Natural killer cell (primary cell): ENCODE results near the gene IYD. TPM values are rescaled to one million over a fixed set of nuclear protein-coding genes. Genes with fewer than 3 reads are reported as not detected.

Experiments used
- ATAC-seq, 3 donors: fragments of 150-1000 bp in 2 of 3; fragments of 200-7000 bp in 1 of 3; cut with Tn5 transposase; 1 replicate in 1 of 3; 2 replicates in 2 of 3; pipeline ENCODE4 v1.10.0; 2021; ENCODE audit warnings: mild to moderate bottlenecking in 2 of 3, moderate library complexity in 2 of 3
- DNase-seq, 2 donors: peaks; one replicate each; pipeline versions ENCODE4 v3.0.0 to v3.0.0-alpha.2; 2013 to 2021; ENCODE audit warnings: mixed read lengths in 1 of 2
- H3K27ac ChIP-seq: one replicate; pipeline ENCODE4 v1.5.1; 2013; ENCODE audit warnings: mild to moderate bottlenecking, low read length
- H3K27me3 ChIP-seq: one replicate; pipeline ENCODE4 v1.6.1; 2013; ENCODE audit warnings: low read length; ENCODE audit not compliant: control insufficient read depth, insufficient read depth
- H3K36me3 ChIP-seq: one replicate; pipeline ENCODE4 v1.6.1; 2013; ENCODE audit warnings: low read length; ENCODE audit not compliant: control insufficient read depth, insufficient read depth
- H3K4me1 ChIP-seq: one replicate; pipeline ENCODE4 v1.6.1; 2013; ENCODE audit warnings: low read length; ENCODE audit not compliant: control insufficient read depth, insufficient read depth
- H3K4me3 ChIP-seq: one replicate; pipeline ENCODE4 v1.5.1; 2013; ENCODE audit warnings: low read length
- H3K9me3 ChIP-seq: one replicate; pipeline ENCODE4 v1.6.1; 2013; ENCODE audit warnings: low read length; ENCODE audit not compliant: control insufficient read depth, insufficient read depth
- H3K27ac Mint-ChIP-seq, 2 donors: one replicate each; pipeline ENCODE4 v1.8.0; 2022; ENCODE audit warnings: mild to moderate bottlenecking in 2 of 2, mixed read lengths in 2 of 2, moderate library complexity in 1 of 2
- H3K27me3 Mint-ChIP-seq, 2 donors: one replicate each; pipeline ENCODE4 v1.8.0; 2022; ENCODE audit warnings: low read depth in 2 of 2, mixed read lengths in 2 of 2
- H3K36me3 Mint-ChIP-seq: one replicate; pipeline ENCODE4 v1.8.0; 2022; ENCODE audit warnings: mixed read lengths
- H3K4me1 Mint-ChIP-seq, 2 donors: one replicate each; pipeline ENCODE4 v1.8.0; 2022; ENCODE audit warnings: mixed read lengths in 2 of 2
- H3K4me3 Mint-ChIP-seq: one replicate; pipeline ENCODE4 v1.8.0; 2022; ENCODE audit warnings: mild to moderate bottlenecking, moderate library complexity, mixed read lengths
- H3K9me3 Mint-ChIP-seq, 2 donors: one replicate each; pipeline ENCODE4 v1.8.0; 2022; ENCODE audit warnings: mixed read lengths in 2 of 2
- WGBS: methylation state at CpG from one replicate; pipeline ENCODE4 v1.1.7; 2013; ENCODE audit warnings: missing lambda C conversion rate; ENCODE audit not compliant: insufficient coverage; 5-methylcytosine and 5-hydroxymethylcytosine counted together
- intact Hi-C: fragments of 100-400 bp; cut with micrococcal nuclease; formaldehyde crosslinking; loops from one replicate; pipeline ENCODE4 v1.14.2; 2022
- total RNA-seq, 4 donors: library from RNA; stranded (reverse); fragments of 120-200 nt in 1 of 4; gene quantifications; one replicate each; pipeline versions ENCODE4 v1.2.3 to v1.2.4, GENCODE V29; 2013 to 2022
- TF ChIP-seq, protein P1 (sequence below): fragments of 200-600 bp; IDR thresholded peaks from one replicate; pipeline ENCODE4 v1.8.0; 2022; ENCODE audit warnings: antibody characterized with exemption

The IYD gene
- total RNA-seq, 3 donors from 2014 or later (not counting 1 experiment from before 2014, with no cell fraction given): not detected

DNA sequence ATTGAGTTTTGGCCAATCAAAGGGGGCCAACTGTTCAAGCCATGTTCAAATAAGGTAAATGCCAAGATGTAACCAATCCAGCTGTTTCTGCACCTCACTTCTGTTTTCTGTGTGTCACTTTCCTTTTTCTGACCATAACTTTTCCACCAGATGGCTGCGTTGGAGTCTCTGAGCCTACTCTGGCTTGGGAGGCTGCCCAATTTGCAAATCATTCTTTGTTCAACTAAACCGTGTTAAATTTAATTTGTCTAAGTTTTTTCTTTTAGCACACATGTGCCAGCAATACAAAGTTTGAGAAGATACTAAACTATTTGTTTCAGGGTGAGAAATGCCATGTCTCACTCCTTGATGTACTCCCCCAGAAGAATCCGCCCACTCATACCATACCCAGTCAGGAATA is 52.1 kb downstream of the IYD start:
- Histone ChIP-seq H3K9me3 (no peaks in the 10 kb centered on the region), H3K4me1 (peaks cover 10% of the 10 kb centered on the region), H3K27me3 (peaks cover 5% of the 10 kb centered on the region), H3K4me3 (no peak overlapping the region), H3K27ac (no peak overlapping the region), H3K36me3 (no peaks in the 10 kb centered on the region)
- H3K36me3 Mint-ChIP-seq: no peaks in the 10 kb centered on the region
- peaks cover 25 to 26% of the 10 kb centered on the region in 2 donors for H3K4me1 Mint-ChIP-seq
- ATAC-seq (no peak), DNase-seq (no peak)
- H3K9me3 Mint-ChIP-seq: peaks cover 0 to 2% of the 10 kb centered on the region in 2 donors
- intact Hi-C loops: no loop called here
- TF ChIP-seq, protein P1, sequence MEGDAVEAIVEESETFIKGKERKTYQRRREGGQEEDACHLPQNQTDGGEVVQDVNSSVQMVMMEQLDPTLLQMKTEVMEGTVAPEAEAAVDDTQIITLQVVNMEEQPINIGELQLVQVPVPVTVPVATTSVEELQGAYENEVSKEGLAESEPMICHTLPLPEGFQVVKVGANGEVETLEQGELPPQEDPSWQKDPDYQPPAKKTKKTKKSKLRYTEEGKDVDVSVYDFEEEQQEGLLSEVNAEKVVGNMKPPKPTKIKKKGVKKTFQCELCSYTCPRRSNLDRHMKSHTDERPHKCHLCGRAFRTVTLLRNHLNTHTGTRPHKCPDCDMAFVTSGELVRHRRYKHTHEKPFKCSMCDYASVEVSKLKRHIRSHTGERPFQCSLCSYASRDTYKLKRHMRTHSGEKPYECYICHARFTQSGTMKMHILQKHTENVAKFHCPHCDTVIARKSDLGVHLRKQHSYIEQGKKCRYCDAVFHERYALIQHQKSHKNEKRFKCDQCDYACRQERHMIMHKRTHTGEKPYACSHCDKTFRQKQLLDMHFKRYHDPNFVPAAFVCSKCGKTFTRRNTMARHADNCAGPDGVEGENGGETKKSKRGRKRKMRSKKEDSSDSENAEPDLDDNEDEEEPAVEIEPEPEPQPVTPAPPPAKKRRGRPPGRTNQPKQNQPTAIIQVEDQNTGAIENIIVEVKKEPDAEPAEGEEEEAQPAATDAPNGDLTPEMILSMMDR: no peak
- H3K27ac Mint-ChIP-seq: no peak overlapping the region
- H3K4me3 Mint-ChIP-seq: no peak overlapping the region
- WGBS: 83% methylated on average over 2 of the region's 3 CpGs
- peaks cover 6 to 14% of the 10 kb centered on the region in 2 donors for H3K27me3 Mint-ChIP-seq

GRCh38 chr6:150425508-150425907 is 56.7 kb downstream of the IYD start:
- Histone ChIP-seq H3K9me3 (no peaks in the 10 kb centered on the region), H3K27ac (no peak overlapping the region), H3K4me3 (no peak overlapping the region), H3K27me3 (no peaks in the 10 kb centered on the region), H3K4me1 (no peaks in the 10 kb centered on the region), H3K36me3 (no peaks in the 10 kb centered on the region)
- WGBS: 92% methylated on average over 8 of the region's 8 CpGs
- H3K4me3 Mint-ChIP-seq: no peak overlapping the region
- ATAC-seq: no peak
- no peaks in the 10 kb centered on the region for H3K9me3 Mint-ChIP-seq
- H3K36me3 Mint-ChIP-seq: no peaks in the 10 kb centered on the region
- no peak for DNase-seq
- H3K27ac Mint-ChIP-seq: no peak overlapping the region
- TF ChIP-seq, protein P1: no peak
- H3K4me1 Mint-ChIP-seq: no peaks in the 10 kb centered on the region
- peaks cover 0 to 4% of the 10 kb centered on the region in 2 donors for H3K27me3 Mint-ChIP-seq
- intact Hi-C loops: no loop called here

DNA sequence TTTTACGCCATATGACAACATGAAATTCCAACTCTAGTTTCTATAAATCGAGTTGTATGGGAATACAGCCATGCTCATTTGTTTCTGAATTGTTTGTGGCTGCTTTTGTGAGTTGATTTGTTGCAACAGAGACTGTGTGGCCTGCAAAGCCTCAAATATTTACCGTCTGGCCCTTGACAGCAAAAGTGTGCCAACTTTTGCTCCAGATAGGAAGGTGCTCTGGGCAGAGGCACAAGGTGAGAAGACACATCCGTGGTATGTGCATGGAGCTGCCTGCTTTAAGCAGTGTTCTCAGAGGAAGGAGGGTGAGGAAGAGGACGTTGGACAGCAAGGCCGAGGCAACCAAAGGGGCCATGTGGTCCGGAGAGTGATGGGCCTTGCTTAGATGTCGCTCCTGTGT is 57.4 kb downstream of the IYD start:
- intact Hi-C loops: no loop called here
- no peak overlapping the region for H3K4me3 Mint-ChIP-seq
- no peaks in the 10 kb centered on the region for H3K9me3 Mint-ChIP-seq
- no peaks in the 10 kb centered on the region for H3K36me3 ChIP-seq
- H3K4me1 ChIP-seq: no peaks in the 10 kb centered on the region
- H3K27me3 ChIP-seq: no peaks in the 10 kb centered on the region
- ATAC-seq (no peak), DNase-seq (no peak)
- TF ChIP-seq, protein P1: no peak
- peaks cover 0 to 4% of the 10 kb centered on the region in 2 donors for H3K27me3 Mint-ChIP-seq
- no peak overlapping the region for H3K27ac ChIP-seq
- 84% methylated on average over 7 of the region's 8 CpGs for WGBS
- H3K36me3 Mint-ChIP-seq: no peaks in the 10 kb centered on the region
- H3K9me3 ChIP-seq: no peaks in the 10 kb centered on the region
- no peak overlapping the region for H3K4me3 ChIP-seq
- no peaks in the 10 kb centered on the region for H3K4me1 Mint-ChIP-seq
- no peak overlapping the region for H3K27ac Mint-ChIP-seq

GRCh38 chr6:150427037-150427602 is 58.3 kb downstream of the IYD start:
- Mint-ChIP-seq H3K27ac (no peak overlapping the region), H3K4me1 (no peaks in the 10 kb centered on the region), H3K36me3 (no peaks in the 10 kb centered on the region), H3K9me3 (no peaks in the 10 kb centered on the region), H3K27me3 (peaks cover 0 to 4% of the 10 kb centered on the region in 2 donors), H3K4me3 (no peak overlapping the region)
- H3K36me3 ChIP-seq: no peaks in the 10 kb centered on the region
- DNase-seq: no peak
- no peak overlapping the region for H3K27ac ChIP-seq
- H3K27me3 ChIP-seq: no peaks in the 10 kb centered on the region
- no peaks in the 10 kb centered on the region for H3K4me1 ChIP-seq
- no peak overlapping the region for H3K4me3 ChIP-seq
- TF ChIP-seq, protein P1: no peak
- H3K9me3 ChIP-seq: no peaks in the 10 kb centered on the region
- WGBS: 67% methylated on average over 4 of the region's 6 CpGs
- intact Hi-C loops: no loop called here
- no peak for ATAC-seq
